Measurements from ENCODE around the gene GLIPR2.

Gene GLIPR2

DNA sequence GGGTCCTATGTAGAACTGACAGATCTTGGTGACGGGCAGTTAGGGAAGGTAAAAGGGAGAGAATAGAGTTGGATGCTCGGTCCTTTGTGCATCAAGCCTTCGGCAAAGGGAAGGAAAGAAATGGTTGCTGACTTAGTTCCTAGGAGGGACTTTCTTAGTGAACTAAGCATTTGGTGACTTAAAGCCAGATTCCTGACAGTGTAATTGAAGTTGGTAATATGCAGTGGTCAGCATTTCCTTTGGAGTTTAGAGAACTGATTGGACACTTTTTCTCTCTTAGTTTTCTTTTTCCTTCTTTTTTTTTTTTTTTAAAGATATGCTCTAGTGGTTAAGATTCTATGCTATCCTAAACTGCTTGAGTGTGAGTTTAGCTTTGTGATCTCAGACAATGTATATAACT is 56.5 kb downstream of the GLIPR2 start:
- Histone ChIP-seq H3K27ac (ENCODE audit: low read depth, low read length) (no peak overlapping the region), H3K79me2 (ENCODE audit: control insufficient read depth, insufficient read depth, low read length, unreplicated experiment) (peaks cover 62% of the 10 kb centered on the region), H3K4me1 (ENCODE audit: control insufficient read depth, insufficient read depth, low read length, unreplicated experiment) (peaks cover 33% of the 10 kb centered on the region), H3K36me3 (ENCODE audit: insufficient read depth, low read length) (peaks cover 14% of the 10 kb centered on the region), H2AFZ (ENCODE audit: low read length, unreplicated experiment) (no peak overlapping the region), H3K4me3 (ENCODE audit: low read depth, low read length) (peak overlapping the region; percentile 95), H3K27me3 (ENCODE audit: insufficient read depth, low read length) (no peaks in the 10 kb centered on the region)

DNA sequence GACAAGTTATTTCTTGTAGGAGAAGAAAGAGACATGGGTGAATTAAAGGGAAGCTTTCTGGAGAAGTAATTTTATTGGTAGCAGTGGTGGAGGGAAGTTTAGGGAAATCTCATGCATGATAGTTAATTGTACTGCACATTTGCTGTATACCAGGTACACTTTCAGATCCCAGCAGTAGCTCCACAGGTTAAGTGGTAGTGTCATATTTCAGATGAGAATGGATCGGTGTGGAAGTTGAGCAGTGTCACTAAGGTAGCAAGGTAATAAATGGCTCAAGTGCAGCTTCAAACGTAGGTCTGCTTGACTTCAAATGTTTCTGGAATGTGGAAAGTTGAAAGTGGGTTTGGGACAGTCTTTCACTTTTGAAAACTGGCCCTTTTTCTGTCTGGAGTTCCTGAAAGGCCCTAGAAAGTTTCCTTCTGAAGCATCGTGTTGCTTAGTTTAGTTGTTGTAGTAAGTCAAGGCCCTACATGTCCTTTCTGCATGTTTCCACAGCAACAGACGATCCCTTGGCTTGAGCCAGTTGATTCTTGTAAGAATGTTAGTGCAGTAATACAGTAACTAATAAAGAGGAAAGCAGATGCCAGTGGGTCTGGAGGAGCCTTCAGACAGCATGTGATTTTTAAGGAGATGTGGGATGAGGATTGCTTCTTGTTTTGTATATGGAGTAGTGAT is 57.9 kb downstream of the GLIPR2 start:
- H3K27ac ChIP-seq (ENCODE audit: low read depth, low read length) = no peak overlapping the region
- no peaks in the 10 kb centered on the region for H3K27me3 ChIP-seq (ENCODE audit: insufficient read depth, low read length)
- peaks cover 33% of the 10 kb centered on the region for H3K4me1 ChIP-seq (ENCODE audit: control insufficient read depth, insufficient read depth, low read length, unreplicated experiment)
- peak overlapping the region; percentile 54 for H3K4me3 ChIP-seq (ENCODE audit: low read depth, low read length)
- H3K79me2 ChIP-seq (ENCODE audit: control insufficient read depth, insufficient read depth, low read length, unreplicated experiment) = peaks cover 68% of the 10 kb centered on the region
- H2AFZ ChIP-seq (ENCODE audit: low read length, unreplicated experiment) = no peak overlapping the region
- peaks cover 18% of the 10 kb centered on the region for H3K36me3 ChIP-seq (ENCODE audit: insufficient read depth, low read length)

DNA sequence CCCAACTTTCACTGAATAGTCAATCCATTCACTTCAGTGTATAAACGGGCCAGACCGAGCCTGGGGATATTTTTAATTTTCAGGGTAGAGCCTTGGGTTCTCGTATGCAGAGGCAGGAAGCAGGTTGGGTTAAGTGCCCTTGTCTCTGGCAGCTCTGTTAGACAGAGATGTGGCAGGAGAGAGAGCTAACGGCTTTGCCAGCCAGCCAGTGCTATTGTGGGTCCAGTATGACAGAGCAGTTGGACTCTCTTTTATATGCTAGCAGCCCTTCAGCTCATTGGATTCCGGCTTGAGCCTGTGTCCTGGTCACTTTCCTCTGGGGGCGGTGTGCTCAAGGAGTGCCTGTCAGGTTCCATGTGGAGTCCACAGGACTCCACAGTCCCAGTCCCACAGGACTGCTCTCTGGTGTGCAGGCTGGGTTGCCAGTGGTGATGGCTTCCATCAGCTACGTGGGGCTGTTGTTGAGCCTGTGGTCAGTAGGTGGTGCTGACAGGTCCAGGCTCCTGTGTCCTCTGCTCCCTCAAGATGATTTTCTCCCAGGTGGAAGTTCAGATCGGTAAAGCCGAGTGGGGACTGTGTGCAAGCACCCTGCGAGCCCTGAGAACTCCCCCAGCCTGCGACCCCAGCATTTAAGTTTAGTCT is 68.5 kb downstream of the GLIPR2 start:
- no peak overlapping the region for H3K27ac ChIP-seq (ENCODE audit: low read depth, low read length)
- H3K4me1 ChIP-seq (ENCODE audit: control insufficient read depth, insufficient read depth, low read length, unreplicated experiment) = peaks cover 28% of the 10 kb centered on the region
- no peak overlapping the region for H3K4me3 ChIP-seq (ENCODE audit: low read depth, low read length)
- no peaks in the 10 kb centered on the region for H3K27me3 ChIP-seq (ENCODE audit: insufficient read depth, low read length)
- H3K79me2 ChIP-seq (ENCODE audit: control insufficient read depth, insufficient read depth, low read length, unreplicated experiment) = peaks cover 42% of the 10 kb centered on the region
- H2AFZ ChIP-seq (ENCODE audit: low read length, unreplicated experiment) = no peak overlapping the region
- H3K36me3 ChIP-seq (ENCODE audit: insufficient read depth, low read length) = peaks cover 51% of the 10 kb centered on the region

DNA sequence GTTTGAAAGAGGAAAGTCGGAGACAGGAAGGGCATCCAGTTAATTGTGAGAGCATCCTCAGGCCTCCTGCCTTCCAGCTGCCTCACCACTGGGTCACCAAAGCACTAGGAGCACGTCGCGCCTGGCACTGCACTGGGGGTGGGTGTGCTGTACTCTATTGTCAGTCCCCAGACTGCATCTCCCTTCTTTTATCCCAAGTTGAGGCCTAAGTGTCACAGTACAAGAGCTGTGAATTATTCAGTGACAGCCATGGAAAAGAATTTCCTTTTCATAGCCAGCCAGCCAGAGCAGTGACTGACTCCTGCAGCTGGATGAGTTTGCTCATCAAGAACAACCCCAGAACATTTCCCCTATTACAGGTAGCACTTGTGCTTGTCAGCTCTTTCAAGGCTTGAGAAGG is 70.5 kb downstream of the GLIPR2 start:
- Histone ChIP-seq H3K27ac (ENCODE audit: low read depth, low read length) (peak overlapping the region; percentile 83), H3K36me3 (ENCODE audit: insufficient read depth, low read length) (peaks cover 55% of the 10 kb centered on the region), H3K79me2 (ENCODE audit: control insufficient read depth, insufficient read depth, low read length, unreplicated experiment) (peaks cover 60% of the 10 kb centered on the region), H2AFZ (ENCODE audit: low read length, unreplicated experiment) (no peak overlapping the region), H3K4me3 (ENCODE audit: low read depth, low read length) (0 out of 2 replicates have a peak overlapping the region, but pooled peaks have one; percentile 1), H3K4me1 (ENCODE audit: control insufficient read depth, insufficient read depth, low read length, unreplicated experiment) (peaks cover 28% of the 10 kb centered on the region), H3K27me3 (ENCODE audit: insufficient read depth, low read length) (no peaks in the 10 kb centered on the region)

DNA sequence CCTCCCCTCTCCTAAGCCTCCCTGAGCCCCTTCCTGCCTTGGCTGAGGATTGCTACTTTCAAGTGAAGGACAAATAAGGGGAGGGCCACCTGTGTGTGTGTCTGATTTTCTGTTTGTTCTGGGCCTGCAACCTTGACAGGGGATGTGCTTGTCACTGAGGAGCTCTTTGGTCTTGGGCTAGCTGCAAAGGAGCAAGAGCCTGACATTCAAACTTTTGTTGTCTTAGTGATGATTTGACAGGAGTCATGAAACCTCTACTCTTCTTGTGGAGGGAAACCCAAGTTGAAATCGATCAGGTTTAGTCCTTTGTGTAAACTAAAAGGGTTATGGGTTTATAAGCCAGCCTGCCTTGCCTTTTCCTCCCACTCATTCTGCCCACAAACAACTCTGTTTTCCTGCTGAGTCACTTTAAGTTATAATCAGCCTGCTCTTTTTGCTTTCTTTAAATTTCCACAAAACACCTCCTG is 71.0 kb downstream of the GLIPR2 start:
- Histone ChIP-seq H3K79me2 (ENCODE audit: control insufficient read depth, insufficient read depth, low read length, unreplicated experiment) (peaks cover 63% of the 10 kb centered on the region), H3K4me3 (ENCODE audit: low read depth, low read length) (0 out of 2 replicates have a peak overlapping the region, but pooled peaks have one; percentile 1), H3K27ac (ENCODE audit: low read depth, low read length) (peak overlapping the region; percentile 83)

DNA sequence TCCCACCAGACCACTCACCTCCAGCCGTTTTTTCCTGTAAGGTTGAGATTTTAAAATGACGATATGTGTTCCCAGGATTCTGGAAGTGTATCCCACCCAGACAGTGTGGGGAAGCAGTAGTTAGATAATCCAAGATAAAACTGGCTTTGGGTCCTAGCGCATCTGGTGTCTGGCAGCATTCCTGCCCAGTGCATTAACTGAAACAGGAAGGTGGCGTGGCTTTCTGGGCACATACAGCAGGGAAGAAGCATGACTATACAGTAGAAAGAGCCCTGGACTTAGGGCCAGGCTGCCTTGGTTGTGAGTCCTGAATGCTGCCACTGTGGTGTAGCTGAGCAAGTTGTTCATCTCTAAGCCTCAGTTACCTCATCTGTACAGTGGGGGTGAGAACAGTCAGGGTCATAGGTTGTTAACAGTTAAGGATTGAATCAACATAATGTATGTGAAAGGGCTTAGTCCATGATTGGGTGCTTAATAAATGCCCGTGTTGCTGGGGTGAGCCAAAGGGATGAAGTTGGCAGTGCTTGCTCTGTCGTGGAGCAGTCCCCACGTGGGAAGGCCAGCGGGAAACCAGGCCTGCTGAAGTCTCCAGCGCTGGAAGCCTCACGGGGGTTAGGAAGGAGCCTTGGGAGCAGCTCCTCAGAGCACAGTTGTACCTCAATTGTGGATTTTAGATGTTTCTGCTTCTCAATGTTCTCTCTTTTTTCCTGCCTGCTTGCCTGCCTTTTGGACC is 72.2 kb downstream of the GLIPR2 start:
- H3K4me3 ChIP-seq (ENCODE audit: low read depth, low read length) = 0 out of 2 replicates have a peak overlapping the region, but pooled peaks have one; percentile 1
- peaks cover 61% of the 10 kb centered on the region for H3K79me2 ChIP-seq (ENCODE audit: control insufficient read depth, insufficient read depth, low read length, unreplicated experiment)
- H3K36me3 ChIP-seq (ENCODE audit: insufficient read depth, low read length) = peaks cover 59% of the 10 kb centered on the region
- H3K27ac ChIP-seq (ENCODE audit: low read depth, low read length) = peak overlapping the region; percentile 83
- H3K27me3 ChIP-seq (ENCODE audit: insufficient read depth, low read length) = no peaks in the 10 kb centered on the region
- peaks cover 28% of the 10 kb centered on the region for H3K4me1 ChIP-seq (ENCODE audit: control insufficient read depth, insufficient read depth, low read length, unreplicated experiment)
- no peak overlapping the region for H2AFZ ChIP-seq (ENCODE audit: low read length, unreplicated experiment)

More for the DNA sequence above, 71.0 kb downstream of the GLIPR2 start:
- peaks cover 54% of the 10 kb centered on the region for H3K36me3 ChIP-seq (ENCODE audit: insufficient read depth, low read length)
- H3K4me1 ChIP-seq (ENCODE audit: control insufficient read depth, insufficient read depth, low read length, unreplicated experiment) = peaks cover 28% of the 10 kb centered on the region
- H3K27me3 ChIP-seq (ENCODE audit: insufficient read depth, low read length) = no peaks in the 10 kb centered on the region
- no peak overlapping the region for H2AFZ ChIP-seq (ENCODE audit: low read length, unreplicated experiment)

DNA sequence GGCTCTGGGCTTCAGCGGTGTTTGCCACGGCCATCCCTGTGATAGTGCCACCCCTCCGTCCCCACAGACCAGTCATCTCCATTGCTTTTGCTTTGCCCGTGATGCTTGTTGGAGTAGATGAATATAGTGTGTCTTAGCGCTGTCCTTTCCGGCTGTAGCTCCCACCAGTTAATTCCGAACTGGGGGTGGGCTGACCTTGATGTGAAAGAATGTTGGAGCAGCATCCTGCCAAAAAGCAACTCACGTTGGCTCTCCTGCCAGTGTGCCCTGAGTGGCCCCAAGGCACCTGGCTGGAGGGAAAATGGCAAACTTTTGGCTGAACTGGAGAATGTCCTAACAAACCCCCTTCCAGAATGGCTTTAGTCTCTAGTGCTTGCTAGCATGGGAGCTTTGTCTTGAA is 74.2 kb downstream of the GLIPR2 start:
- Histone ChIP-seq H3K79me2 (ENCODE audit: control insufficient read depth, insufficient read depth, low read length, unreplicated experiment) (peaks cover 53% of the 10 kb centered on the region), H3K36me3 (ENCODE audit: insufficient read depth, low read length) (peaks cover 51% of the 10 kb centered on the region), H3K4me3 (ENCODE audit: low read depth, low read length) (no peak overlapping the region), H3K4me1 (ENCODE audit: control insufficient read depth, insufficient read depth, low read length, unreplicated experiment) (peaks cover 34% of the 10 kb centered on the region), H3K27ac (ENCODE audit: low read depth, low read length) (no peak overlapping the region), H2AFZ (ENCODE audit: low read length, unreplicated experiment) (no peak overlapping the region), H3K27me3 (ENCODE audit: insufficient read depth, low read length) (no peaks in the 10 kb centered on the region)

DNA sequence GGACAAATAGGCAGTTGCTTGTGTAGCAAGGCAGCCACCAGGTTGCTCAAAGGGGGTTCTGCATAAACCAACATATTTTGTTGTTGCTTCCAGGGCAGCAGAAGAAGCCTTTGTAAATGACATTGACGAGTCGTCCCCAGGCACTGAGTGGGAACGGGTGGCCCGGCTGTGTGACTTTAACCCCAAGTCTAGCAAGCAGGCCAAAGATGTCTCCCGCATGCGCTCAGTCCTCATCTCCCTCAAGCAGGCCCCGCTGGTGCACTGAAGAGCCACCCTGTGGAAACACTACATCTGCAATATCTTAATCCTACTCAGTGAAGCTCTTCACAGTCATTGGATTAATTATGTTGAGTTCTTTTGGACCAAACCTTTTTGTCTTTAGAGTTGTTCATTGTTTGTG is 75.0 kb downstream of the GLIPR2 start:
- Histone ChIP-seq H3K79me2 (ENCODE audit: control insufficient read depth, insufficient read depth, low read length, unreplicated experiment) (peaks cover 48% of the 10 kb centered on the region), H3K36me3 (ENCODE audit: insufficient read depth, low read length) (peaks cover 51% of the 10 kb centered on the region), H3K4me1 (ENCODE audit: control insufficient read depth, insufficient read depth, low read length, unreplicated experiment) (peaks cover 30% of the 10 kb centered on the region), H3K27me3 (ENCODE audit: insufficient read depth, low read length) (no peaks in the 10 kb centered on the region), H2AFZ (ENCODE audit: low read length, unreplicated experiment) (no peak overlapping the region), H3K4me3 (ENCODE audit: low read depth, low read length) (no peak overlapping the region), H3K27ac (ENCODE audit: low read depth, low read length) (no peak overlapping the region)

DNA sequence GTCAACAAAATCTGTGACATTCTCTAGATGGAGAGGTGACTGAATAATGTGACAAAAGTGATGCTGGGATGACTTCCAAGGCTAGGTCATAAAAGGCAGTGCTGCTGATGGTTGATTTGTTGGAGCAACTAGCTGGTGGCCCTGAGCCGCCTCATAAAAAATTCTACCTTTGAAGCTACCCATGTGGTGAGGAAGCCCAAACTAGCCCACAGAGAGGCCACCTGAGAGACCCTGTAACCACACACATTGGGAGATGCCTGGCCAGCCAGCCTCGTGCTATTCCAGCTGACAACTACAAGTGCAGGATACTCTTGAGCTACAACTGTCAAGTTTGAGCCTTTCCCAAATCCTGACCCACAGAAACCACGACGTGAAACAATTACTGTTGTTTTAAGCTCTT is 76.9 kb downstream of the GLIPR2 start:
- Histone ChIP-seq H3K27ac (ENCODE audit: low read depth, low read length) (no peak overlapping the region), H3K36me3 (ENCODE audit: insufficient read depth, low read length) (peaks cover 54% of the 10 kb centered on the region), H3K27me3 (ENCODE audit: insufficient read depth, low read length) (no peaks in the 10 kb centered on the region), H3K79me2 (ENCODE audit: control insufficient read depth, insufficient read depth, low read length, unreplicated experiment) (peaks cover 39% of the 10 kb centered on the region), H3K4me3 (ENCODE audit: low read depth, low read length) (no peak overlapping the region), H3K4me1 (ENCODE audit: control insufficient read depth, insufficient read depth, low read length, unreplicated experiment) (peaks cover 11% of the 10 kb centered on the region), H2AFZ (ENCODE audit: low read length, unreplicated experiment) (no peak overlapping the region)

Measured in ACC112 (cell line).